Upper lobe of right lung (tissue), 1 donor: ENCODE results near the gene HMSD. TPM values are rescaled to one million over a fixed set of nuclear protein-coding genes. Genes with fewer than 3 reads are reported as not detected.
"Not testable (repeated sequence)": the region's sequence is repeated elsewhere in the genome, so short reads cannot be mapped to it uniquely, and the experiment has no call there.

Source experiments
- ATAC-seq: fragments of 200-7000 bp; cut with Tn5 transposase; one replicate; pipeline ENCODE4 v1.9.1; 2020; ENCODE audit warnings: mild to moderate bottlenecking, moderate library complexity
- DNase-seq: peaks from one replicate; pipeline ENCODE4 v3.0.0-alpha.2; 2020
- H3K27ac ChIP-seq: fragments of 200-600 bp; one replicate; pipeline ENCODE4 v1.8.0; 2022
- H3K27me3 ChIP-seq: fragments of 200-600 bp; one replicate; pipeline ENCODE4 v1.8.0; 2022; ENCODE audit warnings: mild to moderate bottlenecking
- H3K36me3 ChIP-seq: fragments of 200-600 bp; one replicate; pipeline ENCODE4 v1.8.0; 2022
- H3K4me1 ChIP-seq: fragments of 200-600 bp; one replicate; pipeline ENCODE4 v1.8.0; 2022
- H3K4me3 ChIP-seq: fragments of 200-600 bp; one replicate; pipeline ENCODE4 v1.8.0; 2022; ENCODE audit warnings: mild to moderate bottlenecking
- H3K9me3 ChIP-seq: fragments of 200-600 bp; one replicate; pipeline ENCODE4 v1.8.0; 2022
- CTCF ChIP-seq: fragments of 200-600 bp; IDR thresholded peaks from one replicate; pipeline ENCODE4 v1.8.0; 2022; ENCODE audit warnings: antibody characterized with exemption
- intact Hi-C: fragments of 100-400 bp; cut with DNase I; formaldehyde crosslinking; loops from one replicate; pipeline ENCODE4 v1.11.0; 2022
- total RNA-seq: library from RNA; stranded (reverse); fragmentation: NEBNext Ultra II Directional; extraction: Animal tissue kit (Norgen Biotek cat#: 25700); gene quantifications from one replicate; pipeline ENCODE4 v1.2.1, GENCODE V29; 2021
- donor health status: DM: no; HTN: yes; CAD: no; lungs with severe emphysema.

HMSD gene
- total RNA-seq, 1 donor from 2014 or later: 2.1 TPM

- intact Hi-C loops: no loop called here
- TF ChIP-seq CTCF: no peak
- H3K4me3 ChIP-seq: no peak overlapping the region
Observed at GRCh38 chr18:63928331-63928730, 20.8 kb upstream of the HMSD start.

GRCh38 chr18:63929369-63929768 lies 19.7 kb upstream of the HMSD start:
- H3K36me3 ChIP-seq, intact Hi-C loops, H3K27ac ChIP-seq, H3K9me3 ChIP-seq, H3K4me1 ChIP-seq, H3K4me3 ChIP-seq, DNase-seq, H3K27me3 ChIP-seq, ATAC-seq: not testable (repeated sequence)

More at GRCh38 chr18:63928331-63928730, 20.8 kb upstream of the HMSD start:
- no peak for DNase-seq
- peaks cover 4% of the 10 kb centered on the region for H3K27me3 ChIP-seq
- H3K4me1 ChIP-seq: no peaks in the 10 kb centered on the region
- no peak overlapping the region for H3K27ac ChIP-seq
- no peaks in the 10 kb centered on the region for H3K36me3 ChIP-seq
- ATAC-seq: no peak
- no peaks in the 10 kb centered on the region for H3K9me3 ChIP-seq

- TF ChIP-seq CTCF: no peak
- Histone ChIP-seq H3K27me3 (no peaks in the 10 kb centered on the region), H3K27ac (no peak overlapping the region), H3K9me3 (no peaks in the 10 kb centered on the region), H3K4me1 (peaks cover 1% of the 10 kb centered on the region), H3K4me3 (no peak overlapping the region), H3K36me3 (no peaks in the 10 kb centered on the region)
- ATAC-seq (peak; percentile 54), DNase-seq (no peak)
- intact Hi-C loops: no loop called here
Observed at GRCh38 chr18:63930773-63931354, 18.2 kb upstream of the HMSD start.

- peaks cover 11% of the 10 kb centered on the region for H3K4me1 ChIP-seq
- intact Hi-C loops: no loop called here
- H3K27me3 ChIP-seq: peaks cover 7% of the 10 kb centered on the region
- DNase-seq: peak; percentile 92
- no peak overlapping the region for H3K27ac ChIP-seq
- H3K9me3 ChIP-seq: no peaks in the 10 kb centered on the region
- ATAC-seq: peak; percentile 100
- peak; percentile 68 for TF ChIP-seq CTCF
- H3K4me3 ChIP-seq: peak overlapping the region; percentile 47
- H3K36me3 ChIP-seq: no peaks in the 10 kb centered on the region
Observed at GRCh38 chr18:63936156-63936931, 12.8 kb upstream of the HMSD start.

GRCh38 chr18:63936932-63937393 lies 12.1 kb upstream of the HMSD start:
- peak overlapping the region; percentile 47 for H3K4me3 ChIP-seq

More at GRCh38 chr18:63936932-63937393, 12.1 kb upstream of the HMSD start:
- ATAC-seq: no peak
- no peak overlapping the region for H3K27ac ChIP-seq
- H3K4me1 ChIP-seq: peaks cover 11% of the 10 kb centered on the region
- DNase-seq: no peak
- peaks cover 7% of the 10 kb centered on the region for H3K27me3 ChIP-seq
- no peak for TF ChIP-seq CTCF
- H3K36me3 ChIP-seq: no peaks in the 10 kb centered on the region
- intact Hi-C loops: no loop called here
- no peaks in the 10 kb centered on the region for H3K9me3 ChIP-seq
